ENCODE measurements around the gene SMAD3.

DNA sequence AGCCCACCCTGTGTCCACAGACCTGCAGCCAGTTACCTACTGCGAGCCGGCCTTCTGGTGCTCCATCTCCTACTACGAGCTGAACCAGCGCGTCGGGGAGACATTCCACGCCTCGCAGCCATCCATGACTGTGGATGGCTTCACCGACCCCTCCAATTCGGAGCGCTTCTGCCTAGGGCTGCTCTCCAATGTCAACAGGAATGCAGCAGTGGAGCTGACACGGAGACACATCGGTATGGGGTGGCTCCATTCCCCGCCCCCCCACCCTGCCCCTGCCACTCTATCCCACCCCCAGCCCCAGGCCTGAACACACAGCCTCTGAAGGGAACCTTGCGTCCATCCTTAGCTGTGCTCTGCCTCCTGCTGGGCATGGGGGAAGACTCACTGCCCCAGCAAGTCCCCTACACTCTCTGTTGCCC, 115.8 kb downstream of the SMAD3 start:
- TF ChIP-seq CTCF (IDR thresholded peaks at IDR 0.05): no peak
- no peak for TF ChIP-seq EZH2 (IDR thresholded peaks at IDR 0.05; ENCODE audit: borderline replicate concordance, insufficient read depth, low read depth, low read length, poor library complexity, severe bottlenecking)
